ENCODE measurements around the gene SSNA1. TPM values are rescaled to one million over a fixed set of nuclear protein-coding genes. Genes with fewer than 3 reads are reported as not detected.

SSNA1 gene
- total RNA-seq, 5 donors from 2014 or later (not counting 1 experiment from before 2014, with no cell fraction given): 37.0 to 71.6 (median 64.0) TPM

DNA sequence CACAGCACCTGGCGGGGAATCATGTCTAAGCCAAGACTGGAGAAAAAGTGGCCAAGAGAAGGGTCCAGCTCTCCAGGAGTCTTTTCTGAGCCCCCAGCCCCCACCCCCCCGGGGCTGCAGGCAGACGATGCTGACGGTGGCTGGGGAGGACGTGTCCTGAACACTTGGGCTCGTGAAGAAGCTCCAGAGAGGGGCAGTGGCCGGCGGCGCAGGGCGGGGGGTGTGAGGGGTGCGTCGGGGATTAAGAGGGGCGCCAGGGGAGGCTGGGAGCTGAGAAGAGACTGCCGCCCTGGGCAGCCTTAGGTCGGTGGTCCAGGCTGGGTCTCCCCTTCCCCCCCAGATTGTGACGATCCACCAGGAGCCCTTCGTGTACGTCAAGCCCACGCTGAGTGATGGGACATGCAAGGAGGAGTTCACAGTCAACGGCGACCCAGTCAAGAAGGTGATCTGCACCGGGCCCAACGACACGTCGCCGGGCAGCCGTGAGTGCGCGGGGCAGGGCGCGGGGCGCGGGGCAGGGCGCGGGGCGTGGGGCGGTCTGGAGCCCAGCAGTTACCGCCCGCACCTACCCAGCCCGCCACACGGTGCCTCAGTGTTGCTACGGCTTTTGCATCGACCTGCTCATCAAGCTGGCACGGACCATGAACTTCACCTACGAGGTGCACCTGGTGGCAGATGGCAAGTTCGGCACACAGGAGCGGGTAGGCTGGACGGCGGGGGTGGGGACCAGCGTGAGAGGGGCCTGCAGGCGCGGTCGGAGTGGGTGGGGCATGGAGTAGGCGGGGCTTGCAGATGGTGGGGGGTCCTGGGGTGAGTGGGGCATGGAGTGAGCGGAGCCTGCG, 27.5 kb upstream of the SSNA1 start:
- ChIA-PET POLR2A (no interaction called here), CTCF (no interaction called here)
- no peak for DNase-seq
- no peaks in the 10 kb centered on the region for H3K9me3 Mint-ChIP-seq
- no peak overlapping the region for H3K27ac ChIP-seq (ENCODE audit: low read length)
- no peak overlapping the region for H3K27ac Mint-ChIP-seq
- peaks cover 10 to 95% of the 10 kb centered on the region in 2 experiments for H3K27me3 ChIP-seq (replicated peaks in 1 of 2; ENCODE audit: control insufficient read depth in 2 of 2, extremely low read depth in 1 of 2, insufficient read depth in 2 of 2, low read length in 1 of 2)
- no peak overlapping the region for H3K4me3 ChIP-seq (ENCODE audit: control insufficient read depth in 1 of 2, extremely low read depth in 1 of 2, low read length in 1 of 2)
- H3K36me3 Mint-ChIP-seq: no peaks in the 10 kb centered on the region
- H3K4me1 ChIP-seq (ENCODE audit: control insufficient read depth in 1 of 2, extremely low read depth in 1 of 2, insufficient read depth in 2 of 2, low read length in 2 of 2): peaks cover 3 to 40% of the 10 kb centered on the region in 2 experiments
- H3K4me3 Mint-ChIP-seq: no peak overlapping the region
- no peak for ATAC-seq (replicated peaks in 1 of 4)
- no peaks in the 10 kb centered on the region for H3K9me3 ChIP-seq
- peaks cover 14 to 29% (median 20%) of the 10 kb centered on the region in 3 donors for H3K4me1 Mint-ChIP-seq
- peaks cover 28 to 61% of the 10 kb centered on the region in 2 donors for H3K27me3 Mint-ChIP-seq
- no peaks in the 10 kb centered on the region for H3K36me3 ChIP-seq (ENCODE audit: control insufficient read depth in 2 of 2, extremely low read depth in 1 of 2, insufficient read depth in 1 of 2, low read length in 1 of 2)
- WGBS (ENCODE audit: insufficient coverage): 59% methylated on average over 47 of the region's 56 CpGs

- DNase-seq (no peak), ATAC-seq (replicated peaks in 1 of 4) (no peak)
- POLR2A ChIA-PET: no interaction called here
- Histone ChIP-seq H3K9me3 (no peaks in the 10 kb centered on the region), H3K27me3 (replicated peaks in 1 of 2; ENCODE audit: control insufficient read depth in 2 of 2, extremely low read depth in 1 of 2, insufficient read depth in 2 of 2, low read length in 1 of 2) (peaks cover 14 to 95% of the 10 kb centered on the region in 2 experiments), H3K36me3 (ENCODE audit: control insufficient read depth in 2 of 2, extremely low read depth in 1 of 2, insufficient read depth in 1 of 2, low read length in 1 of 2) (no peaks in the 10 kb centered on the region), H3K4me1 (ENCODE audit: control insufficient read depth in 1 of 2, extremely low read depth in 1 of 2, insufficient read depth in 2 of 2, low read length in 2 of 2) (peaks cover 3 to 32% of the 10 kb centered on the region in 2 experiments), H3K27ac (ENCODE audit: low read length) (no peak overlapping the region), H3K4me3 (ENCODE audit: control insufficient read depth in 1 of 2, extremely low read depth in 1 of 2, low read length in 1 of 2) (no peak overlapping the region)
- Mint-ChIP-seq H3K27me3 (peaks cover 29 to 65% of the 10 kb centered on the region in 2 donors), H3K4me1 (peaks cover 14 to 27% (median 17%) of the 10 kb centered on the region in 3 donors), H3K9me3 (no peaks in the 10 kb centered on the region), H3K4me3 (no peak overlapping the region), H3K36me3 (no peaks in the 10 kb centered on the region), H3K27ac (no peak overlapping the region)
- WGBS (ENCODE audit: insufficient coverage): 41% methylated on average over 64 of the region's 71 CpGs
- CTCF ChIA-PET: no interaction called here
These were observed 26.7 kb upstream of the SSNA1 start for GRCh38 chr9:137161558-137162486.

DNA sequence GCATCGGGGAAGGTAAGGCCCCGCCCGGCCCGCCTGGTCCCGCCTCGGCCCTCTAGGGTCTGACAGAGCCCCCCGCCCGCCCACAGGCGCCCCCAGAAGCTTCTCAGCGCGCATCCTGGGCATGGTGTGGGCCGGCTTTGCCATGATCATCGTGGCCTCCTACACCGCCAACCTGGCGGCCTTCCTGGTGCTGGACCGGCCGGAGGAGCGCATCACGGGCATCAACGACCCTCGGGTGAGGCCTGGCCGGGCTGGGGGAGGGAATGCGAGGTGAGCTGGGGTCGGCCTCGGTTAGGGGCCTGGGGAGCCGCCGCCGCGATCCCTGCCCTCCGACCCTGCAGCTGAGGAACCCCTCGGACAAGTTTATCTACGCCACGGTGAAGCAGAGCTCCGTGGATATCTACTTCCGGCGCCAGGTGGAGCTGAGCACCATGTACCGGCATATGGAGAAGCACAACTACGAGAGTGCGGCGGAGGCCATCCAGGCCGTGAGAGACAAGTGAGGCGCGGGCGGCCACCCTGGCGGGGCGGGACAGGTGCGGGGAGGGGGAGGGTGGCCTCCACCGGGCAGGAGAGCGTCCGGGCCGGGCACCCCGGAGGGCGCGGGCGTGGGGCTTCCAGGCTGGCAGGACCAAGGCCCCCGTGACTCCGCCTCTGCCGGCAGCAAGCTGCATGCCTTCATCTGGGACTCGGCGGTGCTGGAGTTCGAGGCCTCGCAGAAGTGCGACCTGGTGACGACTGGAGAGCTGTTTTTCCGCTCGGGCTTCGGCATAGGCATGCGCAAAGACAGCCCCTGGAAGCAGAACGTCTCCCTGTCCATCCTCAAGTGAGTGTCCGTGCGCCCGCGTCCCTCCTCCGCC, 25.7 kb upstream of the SSNA1 start:
- CTCF ChIA-PET: interaction anchor here in 1 of 2 donors (0.6 kb wide), 1 partner anchor 48 kb away, joined by 4 read pairs; no protein-coding TSS in a partner anchor
- peak overlapping the region in 1 of 2 donors; percentile 51 for H3K4me3 ChIP-seq (ENCODE audit: control insufficient read depth in 1 of 2, extremely low read depth in 1 of 2, low read length in 1 of 2)
- 52% methylated on average over 72 of the region's 74 CpGs for WGBS (ENCODE audit: insufficient coverage)
- H3K27ac Mint-ChIP-seq: no peak overlapping the region
- no peak overlapping the region for H3K27ac ChIP-seq (ENCODE audit: low read length)
- peaks cover 12 to 94% of the 10 kb centered on the region in 2 experiments for H3K27me3 ChIP-seq (replicated peaks in 1 of 2; ENCODE audit: control insufficient read depth in 2 of 2, extremely low read depth in 1 of 2, insufficient read depth in 2 of 2, low read length in 1 of 2)
- H3K36me3 Mint-ChIP-seq: no peaks in the 10 kb centered on the region
- DNase-seq (peak in 6 of 35 experiments; percentile 15 to 42 (median 28)), ATAC-seq (replicated peaks in 1 of 4) (peak in 1 of 4 experiments; percentile 59)
- no peaks in the 10 kb centered on the region for H3K9me3 Mint-ChIP-seq
- H3K36me3 ChIP-seq (ENCODE audit: control insufficient read depth in 2 of 2, extremely low read depth in 1 of 2, insufficient read depth in 1 of 2, low read length in 1 of 2): no peaks in the 10 kb centered on the region
- H3K9me3 ChIP-seq: no peaks in the 10 kb centered on the region
- H3K4me3 Mint-ChIP-seq: peak overlapping the region in 1 of 3 donors; percentile 27
- peaks cover 3 to 25% of the 10 kb centered on the region in 2 experiments for H3K4me1 ChIP-seq (ENCODE audit: control insufficient read depth in 1 of 2, extremely low read depth in 1 of 2, insufficient read depth in 2 of 2, low read length in 2 of 2)
- peaks cover 14 to 21% (median 15%) of the 10 kb centered on the region in 3 donors for H3K4me1 Mint-ChIP-seq
- H3K27me3 Mint-ChIP-seq: peaks cover 27 to 64% of the 10 kb centered on the region in 2 donors
- POLR2A ChIA-PET: interaction anchor here in 1 of 2 donors (0.6 kb wide), 1 partner anchor 101 kb away, joined by 3 read pairs; no protein-coding TSS in a partner anchor

DNA sequence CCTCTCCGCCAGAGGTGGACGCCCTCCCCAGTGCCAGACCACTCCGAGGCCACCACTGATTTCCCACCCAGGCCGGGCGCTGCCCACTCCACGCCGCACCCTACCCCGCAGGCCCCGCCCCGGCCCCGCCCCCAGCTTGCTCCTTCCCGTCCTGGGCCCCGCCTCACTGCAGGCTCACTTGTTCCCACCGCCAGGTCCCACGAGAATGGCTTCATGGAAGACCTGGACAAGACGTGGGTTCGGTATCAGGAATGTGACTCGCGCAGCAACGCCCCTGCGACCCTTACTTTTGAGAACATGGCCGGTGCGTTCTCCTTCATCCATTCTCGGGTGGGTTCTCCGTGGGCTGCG, 25.1 kb upstream of the SSNA1 start:
- WGBS (ENCODE audit: insufficient coverage): 68% methylated on average over 24 of the region's 26 CpGs
- peaks cover 8 to 94% of the 10 kb centered on the region in 2 experiments for H3K27me3 ChIP-seq (replicated peaks in 1 of 2; ENCODE audit: control insufficient read depth in 2 of 2, extremely low read depth in 1 of 2, insufficient read depth in 2 of 2, low read length in 1 of 2)
- POLR2A ChIA-PET: no interaction called here
- peak overlapping the region in 1 of 2 donors; percentile 51 for H3K4me3 ChIP-seq (ENCODE audit: control insufficient read depth in 1 of 2, extremely low read depth in 1 of 2, low read length in 1 of 2)
- no peaks in the 10 kb centered on the region for H3K9me3 ChIP-seq
- Mint-ChIP-seq H3K9me3 (no peaks in the 10 kb centered on the region), H3K4me1 (peaks cover 9 to 15% (median 11%) of the 10 kb centered on the region in 3 donors), H3K27ac (no peak overlapping the region), H3K4me3 (no peak overlapping the region), H3K36me3 (no peaks in the 10 kb centered on the region), H3K27me3 (peaks cover 22 to 58% of the 10 kb centered on the region in 2 donors)
- H3K36me3 ChIP-seq (ENCODE audit: control insufficient read depth in 2 of 2, extremely low read depth in 1 of 2, insufficient read depth in 1 of 2, low read length in 1 of 2): no peaks in the 10 kb centered on the region
- H3K27ac ChIP-seq (ENCODE audit: low read length): no peak overlapping the region
- CTCF ChIA-PET: interaction anchor here in 1 of 2 donors (0.6 kb wide), 1 partner anchor 47 kb away, joined by 4 read pairs; no protein-coding TSS in a partner anchor
- H3K4me1 ChIP-seq (ENCODE audit: control insufficient read depth in 1 of 2, extremely low read depth in 1 of 2, insufficient read depth in 2 of 2, low read length in 2 of 2): peaks cover 3 to 26% of the 10 kb centered on the region in 2 experiments
- DNase-seq (no peak), ATAC-seq (replicated peaks in 1 of 4) (no peak)

DNA sequence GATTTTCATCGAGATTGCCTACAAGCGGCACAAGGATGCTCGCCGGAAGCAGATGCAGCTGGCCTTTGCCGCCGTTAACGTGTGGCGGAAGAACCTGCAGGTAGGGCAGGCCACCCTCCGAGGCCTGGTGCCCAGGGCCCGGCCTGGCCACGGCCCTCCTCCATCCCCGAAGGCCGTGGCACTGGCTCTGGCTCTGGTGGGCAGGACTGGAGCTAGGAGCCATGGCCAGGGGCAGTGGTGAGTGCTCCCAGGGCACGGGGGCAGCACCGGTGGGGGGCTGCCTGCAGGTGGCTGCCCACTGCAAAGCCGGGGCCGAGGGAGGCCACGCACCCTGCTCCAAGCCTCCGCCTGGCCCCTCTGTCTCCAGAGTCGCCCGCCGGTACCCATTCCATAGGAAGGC, 24.7 kb upstream of the SSNA1 start:
- ChIA-PET CTCF (no interaction called here), POLR2A (no interaction called here)
- DNase-seq (no peak), ATAC-seq (replicated peaks in 1 of 4) (no peak)
- no peaks in the 10 kb centered on the region for H3K9me3 Mint-ChIP-seq
- no peaks in the 10 kb centered on the region for H3K9me3 ChIP-seq
- H3K27me3 ChIP-seq (replicated peaks in 1 of 2; ENCODE audit: control insufficient read depth in 2 of 2, extremely low read depth in 1 of 2, insufficient read depth in 2 of 2, low read length in 1 of 2): peaks cover 8 to 92% of the 10 kb centered on the region in 2 experiments
- H3K27ac Mint-ChIP-seq: no peak overlapping the region
- 93% methylated on average over 22 of the region's 22 CpGs for WGBS (ENCODE audit: insufficient coverage)
- H3K36me3 ChIP-seq (ENCODE audit: control insufficient read depth in 2 of 2, extremely low read depth in 1 of 2, insufficient read depth in 1 of 2, low read length in 1 of 2): no peaks in the 10 kb centered on the region
- H3K4me1 Mint-ChIP-seq: peaks cover 8 to 13% (median 9%) of the 10 kb centered on the region in 3 donors
- peaks cover 22 to 56% of the 10 kb centered on the region in 2 donors for H3K27me3 Mint-ChIP-seq
- no peak overlapping the region for H3K4me3 ChIP-seq (ENCODE audit: control insufficient read depth in 1 of 2, extremely low read depth in 1 of 2, low read length in 1 of 2)
- no peak overlapping the region for H3K27ac ChIP-seq (ENCODE audit: low read length)
- peaks cover 3 to 24% of the 10 kb centered on the region in 2 experiments for H3K4me1 ChIP-seq (ENCODE audit: control insufficient read depth in 1 of 2, extremely low read depth in 1 of 2, insufficient read depth in 2 of 2, low read length in 2 of 2)
- H3K36me3 Mint-ChIP-seq: no peaks in the 10 kb centered on the region
- H3K4me3 Mint-ChIP-seq: no peak overlapping the region
